HepG2 (cell line): ENCODE measurements around the gene ADM. TPM values are rescaled to one million over a fixed set of nuclear protein-coding genes. Genes with fewer than 3 reads are reported as not detected.

Experiments used
- ATAC-seq: fragments of 200-7000 bp; cut with Tn5 transposase; 3 replicates; pipeline ENCODE4 v1.9.1; 2020; ENCODE audit warnings: mild to moderate bottlenecking, moderate library complexity
- BruUV-seq: library from RNA; stranded (reverse); fragments of 400-500 nt; replicated peaks from 2 replicates; lab custom pipeline; 2021; lab: Mats Ljungman, UMichigan
- CTCF ChIA-PET: fragments of 300-600 bp; formaldehyde crosslinking; extraction: SDS; loops from one replicate; lab custom pipeline; 2021; ENCODE audit warnings: low total read pairs, inconsistent platforms, low intra/inter-chr PET ratio; lab: Yijun Ruan, JAX
- POLR2A ChIA-PET: fragments of 350-600 bp; sonication (Branson Sonifier 250); formaldehyde crosslinking; loops from one replicate; lab custom pipeline; 2020; ENCODE audit warnings: antibody characterized with exemption, inconsistent platforms; lab: Yijun Ruan, JAX
- DNase-seq: peaks from one replicate; pipeline ENCODE4 v3.0.0-alpha.2; 2015; ENCODE audit warnings: low spot score
- FAIRE-seq: peaks from 3 replicates; lab custom pipeline; 2011; peaks lifted over from hg19 to GRCh38; lab: Jason Lieb, UNC
- H2AFZ ChIP-seq: one replicate; pipeline ENCODE4 v1.6.1; 2011; ENCODE audit warnings: low read length, inconsistent platforms
- H3K27ac ChIP-seq: fragments of 300-600 bp; 3 replicates; pipeline ENCODE4 v1.8.0; 2011; ENCODE audit warnings: mixed run types, mild to moderate bottlenecking, mixed read lengths, low read length, inconsistent platforms; ENCODE audit not compliant: insufficient read depth; ENCODE audit errors: extremely low read length
- H3K27me3 ChIP-seq, 2 experiments: fragments of 200-600 bp in 1 of 2; 2 replicates in 1 of 2; 3 replicates in 1 of 2; pipeline versions ENCODE4 v1.6.0 to v1.8.0; 2011; ENCODE audit warnings: low read length in 2 of 2, mild to moderate bottlenecking in 2 of 2, moderate library complexity in 2 of 2, inconsistent platforms in 1 of 2; ENCODE audit not compliant: insufficient read depth in 2 of 2, control insufficient read depth in 1 of 2
- H3K36me3 ChIP-seq, 2 experiments: fragments of 200-600 bp in 1 of 2; replicated peaks in 1 of 2; 2 replicates in 1 of 2; 3 replicates in 1 of 2; pipeline versions ENCODE4 v1.5.1 to v1.8.0; 2011; ENCODE audit warnings: low read length in 2 of 2, inconsistent platforms in 1 of 2; ENCODE audit not compliant: insufficient read depth in 2 of 2, control insufficient read depth in 1 of 2
- H3K4me1 ChIP-seq: 2 replicates; pipeline ENCODE4 v1.5.1; 2012; ENCODE audit warnings: low read length, inconsistent platforms; ENCODE audit not compliant: insufficient read depth
- H3K4me2 ChIP-seq: 2 replicates; pipeline ENCODE4 v1.6.0; 2011; ENCODE audit warnings: low read depth, low read length, inconsistent platforms
- H3K4me3 ChIP-seq, 3 experiments: fragments of 200-600 bp in 1 of 3; sonication (generic), shearing (Covaris generic) in 1 of 3; replicated peaks in 1 of 3; 2 replicates each; pipeline ENCODE4 v1.5.1; 2011 to 2016; ENCODE audit warnings: low read length in 3 of 3, inconsistent platforms in 2 of 3, low read depth in 2 of 3, mild to moderate bottlenecking in 2 of 3, control low read depth in 1 of 3, mixed read lengths in 1 of 3; ENCODE audit not compliant: insufficient read depth in 1 of 3
- H3K79me2 ChIP-seq: one replicate; pipeline ENCODE4 v1.6.1; 2011; ENCODE audit warnings: low read length, inconsistent platforms; ENCODE audit not compliant: insufficient read depth
- H3K9ac ChIP-seq: 2 replicates; pipeline ENCODE4 v1.6.0; 2011; ENCODE audit warnings: mild to moderate bottlenecking, low read depth, low read length, inconsistent platforms; ENCODE audit not compliant: insufficient read depth
- H3K9me3 ChIP-seq: 2 replicates; pipeline ENCODE4 v1.5.1; 2012; ENCODE audit warnings: mild to moderate bottlenecking, low read length
- H4K20me1 ChIP-seq: 2 replicates; pipeline ENCODE4 v1.6.0; 2011; ENCODE audit warnings: inconsistent platforms, mild to moderate bottlenecking, low read length, moderate library complexity; ENCODE audit not compliant: insufficient read depth
- FOXA3 ChIP-seq: IDR thresholded peaks from 2 replicates; pipeline ENCODE4 v1.6.1; 2016; ENCODE audit warnings: missing genetic modification reagents, missing compliant biosample characterization
- HBP1 ChIP-seq: IDR thresholded peaks from 2 replicates; pipeline ENCODE4 v1.6.1; 2016; ENCODE audit warnings: low read depth, control low read depth
- IRX3 ChIP-seq: sonication (generic); formaldehyde crosslinking; IDR thresholded peaks from 2 replicates; pipeline ENCODE4 v1.8.1; 2023; ENCODE audit warnings: mild to moderate bottlenecking, low read depth, missing genetic modification reagents, borderline replicate concordance
- NCOR1 ChIP-seq: fragments of 200-600 bp; sonication (generic); IDR thresholded peaks from 2 replicates; pipeline ENCODE4 v1.7.0; 2017; ENCODE audit warnings: antibody characterized with exemption, low read length, borderline replicate concordance
- NR3C1 ChIP-seq: sonication (generic); formaldehyde crosslinking; IDR thresholded peaks from 2 replicates; pipeline ENCODE4 v1.4.0; 2020; ENCODE audit warnings: missing genetic modification reagents
- ZNF292 ChIP-seq: sonication (generic); formaldehyde crosslinking; IDR thresholded peaks from 2 replicates; pipeline ENCODE4 v1.8.1; 2022; ENCODE audit warnings: mild to moderate bottlenecking, low read depth, missing genetic modification reagents, borderline replicate concordance
- ZNF354B ChIP-seq: sonication (generic); formaldehyde crosslinking; IDR thresholded peaks from 2 replicates; pipeline ENCODE4 v1.8.0; 2022; ENCODE audit warnings: mild to moderate bottlenecking, missing genetic modification reagents
- ZNF773 ChIP-seq: sonication (generic); formaldehyde crosslinking; IDR thresholded peaks from 2 replicates; pipeline ENCODE4 v1.4.0; 2020; ENCODE audit warnings: missing genetic modification reagents, borderline replicate concordance
- ZNF800 ChIP-seq: sonication (generic); formaldehyde crosslinking; IDR thresholded peaks from 2 replicates; pipeline ENCODE4 v1.4.0; 2020; ENCODE audit warnings: missing genetic modification reagents
- whole genome bisulfite sequencing: methylation state at CpG from one replicate; pipeline ENCODE4 v1.1.6; 2017; ENCODE audit warnings: low lambda C conversion rate; 5-methylcytosine and 5-hydroxymethylcytosine counted together
- in situ Hi-C: cut with HindIII; loops from 2 replicates; pipeline ENCODE4 v1.10.0; 2017; ENCODE audit warnings: low pct_unique_long_range_greater_than_20kb; ENCODE audit not compliant: extremely low pct_ligation_motif_present
- intact Hi-C: fragments of 100-400 bp; cut with micrococcal nuclease; formaldehyde crosslinking; loops from one replicate; pipeline ENCODE4 v1.10.0; 2022; ENCODE audit not compliant: unreplicated experiment
- polyA plus RNA-seq, 8 experiments: library from polyadenylated mRNA; depleted of rRNA in 3 of 8; stranded (reverse) in 7 of 8; unstranded in 1 of 8; fragments of >200 nt; fragmentation: Illumina TruSeq in 4 of 8; extraction: Trizol in 4 of 8; gene quantifications; 2 replicates each; pipeline versions ENCODE4 v1.2.1 to v1.2.3, GENCODE V29; 2011 to 2016; ENCODE audit warnings: low read depth in 4 of 8, missing spikeins in 1 of 8, mixed read lengths in 1 of 8; ENCODE audit not compliant: insufficient read depth in 1 of 8
- total RNA-seq, 5 experiments: library from RNA; depleted of rRNA; stranded (reverse); fragments of >200 nt; fragmentation: Illumina TruSeq; extraction: Trizol; gene quantifications; 2 replicates each; pipeline ENCODE4 v1.2.3, GENCODE V29; 2016; ENCODE audit warnings: low read depth in 1 of 5

The ADM gene
- total and polyA plus RNA-seq, 2 of the 13 experiments (the other 11 are each of a cell fraction or from before 2014, with no cell fraction given): 10.7 to 26.1 TPM

GRCh38 chr11:10325277-10326011, 20.6 kb downstream of the ADM start:
- Histone ChIP-seq H3K9ac (peak overlapping the region; percentile 57), H3K27me3 (no peaks in the 10 kb centered on the region), H2AFZ (no peak overlapping the region), H3K79me2 (no peaks in the 10 kb centered on the region), H4K20me1 (no peaks in the 10 kb centered on the region), H3K4me3 (peak overlapping the region in 1 of 3 experiments; percentile 20; a peak in 1 of 6 replicates), H3K36me3 (no peaks in the 10 kb centered on the region), H3K27ac (peak overlapping the region; percentile 90), H3K4me2 (peak overlapping the region; percentile 60; the same call in 1 of the 2 replicates), H3K9me3 (no peaks in the 10 kb centered on the region), H3K4me1 (peaks cover 74% of the 10 kb centered on the region)
- FAIRE-seq (no peak), ATAC-seq (no peak), DNase-seq (no peak)
- in situ Hi-C loops (loop anchor here (10.0 kb wide), 2 partner anchors 471 to 561 kb away; no protein-coding TSS in a partner anchor), intact Hi-C loops (loop anchor here (1.0 to 2.0 kb wide), 2 partner anchors 25 to 41 kb away; no protein-coding TSS in a partner anchor)
- ChIA-PET POLR2A (interaction anchor here (0.6 to 6.7 kb wide), 21 partner anchors 9 to 815 kb away, joined by 3 to 118 read pairs (median 6); partner anchors contain the start of genes ADM, CTR9 and WEE1), CTCF (interaction anchor here (1.8 kb wide), 1 partner anchor 41 kb away, joined by 6 read pairs; no protein-coding TSS in a partner anchor)
- BruUV-seq: no TSS peak
- WGBS: 77% methylated on average over 6 of the region's 6 CpGs
- TF ChIP-seq ZNF773 (CRISPR knock-in tag) (0 out of 2 replicates have a peak, but pooled peaks have one; percentile 9), IRX3 (CRISPR knock-in tag) (no peak)

GRCh38 chr11:10326012-10326964, 21.4 kb downstream of the ADM start:
- peak overlapping the region in 1 of 3 experiments; percentile 20; a peak in 1 of 6 replicates for H3K4me3 ChIP-seq
- H3K4me1 ChIP-seq: peaks cover 74% of the 10 kb centered on the region
- H3K79me2 ChIP-seq: no peaks in the 10 kb centered on the region
- no peaks in the 10 kb centered on the region for H4K20me1 ChIP-seq
- in situ Hi-C loops: loop anchor here (10.0 kb wide), 2 partner anchors 471 to 561 kb away; no protein-coding TSS in a partner anchor
- CTCF ChIA-PET: interaction anchor here (1.8 kb wide), 1 partner anchor 40 kb away, joined by 6 read pairs; no protein-coding TSS in a partner anchor
- peak overlapping the region; percentile 57 for H3K9ac ChIP-seq
- peak overlapping the region; percentile 60 for H3K4me2 ChIP-seq
- DNase-seq: peak; percentile 98
- H3K27me3 ChIP-seq: no peaks in the 10 kb centered on the region
- peak; percentile 97 for FAIRE-seq
- peak; percentile 98 for ATAC-seq
- no peak overlapping the region for H2AFZ ChIP-seq
- H3K27ac ChIP-seq: peak overlapping the region; percentile 90
- H3K36me3 ChIP-seq: no peaks in the 10 kb centered on the region
- intact Hi-C loops: loop anchor here (1.0 to 2.0 kb wide), 2 partner anchors 25 to 40 kb away; no protein-coding TSS in a partner anchor
- BruUV-seq: TSS peak; percentile 97
- WGBS: 0% methylated on average over 2 of the region's 2 CpGs
- H3K9me3 ChIP-seq: no peaks in the 10 kb centered on the region
- POLR2A ChIA-PET: interaction anchor here (0.7 to 6.7 kb wide), 25 partner anchors 9 to 1012 kb away, joined by 3 to 118 read pairs (median 5); partner anchors contain the start of genes ADM, CTR9, TMEM41B and WEE1
- TF ChIP-seq NCOR1 (peak; percentile 86), ZNF800 (peak; percentile 77; the same call in 1 of the 2 replicates), ZNF354B (no peak), FOXA3 (CRISPR knock-in tag) (peak; percentile 93), ZNF292 (CRISPR knock-in tag) (peak; percentile 91), NR3C1 (CRISPR knock-in tag) (no peak), HBP1 (CRISPR knock-in tag) (no peak)
